ENCODE measurements around the gene NAV1.
"Not testable (repeated sequence)": the region's sequence is repeated elsewhere in the genome, so short reads cannot be mapped to it uniquely, and the experiment has no call there.

The NAV1 gene

GRCh38 chr1:201549522-201549921 is 10.6 kb downstream of the NAV1 start:
- DNase-seq, result not testable (repeated sequence)

GRCh38 chr1:201551096-201551495 is 12.2 kb downstream of the NAV1 start:
- no peak for DNase-seq

GRCh38 chr1:201551877-201552731 is 13.2 kb downstream of the NAV1 start:
- no peak for DNase-seq

GRCh38 chr1:201552941-201553351 is 14.0 kb downstream of the NAV1 start:
- no peak for DNase-seq

GRCh38 chr1:201553496-201554189 is 14.7 kb downstream of the NAV1 start:
- no peak for DNase-seq

GRCh38 chr1:201554190-201554600 is 15.3 kb downstream of the NAV1 start:
- DNase-seq, result no peak

- DNase-seq, result no peak
These were observed 16.1 kb downstream of the NAV1 start for GRCh38 chr1:201554789-201555592.

- DNase-seq, result no peak
These were observed 16.6 kb downstream of the NAV1 start for GRCh38 chr1:201555593-201555945.

GRCh38 chr1:201556841-201557571 is 18.1 kb downstream of the NAV1 start:
- DNase-seq, result no peak

- DNase-seq, result no peak
These were observed 18.6 kb downstream of the NAV1 start for GRCh38 chr1:201557572-201557958.

GRCh38 chr1:201559679-201560162 is 20.8 kb downstream of the NAV1 start:
- peak; percentile 48 for DNase-seq

- DNase-seq, result no peak
These were observed 21.6 kb downstream of the NAV1 start for GRCh38 chr1:201560328-201561194.

GRCh38 chr1:201561195-201561564 is 22.3 kb downstream of the NAV1 start:
- no peak for DNase-seq

- DNase-seq, result no peak
These were observed 22.7 kb downstream of the NAV1 start for GRCh38 chr1:201561601-201562000.

GRCh38 chr1:201562257-201562656 is 23.3 kb downstream of the NAV1 start:
- no peak for DNase-seq

GRCh38 chr1:201562659-201563405 is 23.9 kb downstream of the NAV1 start:
- DNase-seq, result no peak

- DNase-seq, result no peak
These were observed 24.5 kb downstream of the NAV1 start for GRCh38 chr1:201563406-201563780.

GRCh38 chr1:201563941-201564340 is 25.0 kb downstream of the NAV1 start:
- no peak for DNase-seq

GRCh38 chr1:201565024-201565730 is 26.2 kb downstream of the NAV1 start:
- DNase-seq, result no peak
